K562 (cell line): ENCODE measurements around the gene ABCC11.

Experiments
- JUND ChIP-seq, 2 experiments: IDR thresholded peaks; 2 replicates in 1 of 2; 3 replicates in 1 of 2; pipeline ENCODE4 v1.6.1; 2011; ENCODE audit warnings: borderline replicate concordance in 2 of 2, low read depth in 2 of 2, low read length in 2 of 2, improper control_type of control experiment in 1 of 2, missing biosample characterization in 1 of 2, missing genetic modification characterization in 1 of 2, missing genetic modification reagents in 1 of 2
- MAX ChIP-seq: sonication (generic); formaldehyde crosslinking; IDR thresholded peaks from 2 replicates; pipeline ENCODE4 v1.9.0; 2022; ENCODE audit warnings: mild to moderate bottlenecking, missing genetic modification reagents
- NCOA2 ChIP-seq, 2 experiments: fragments of 450-650 bp; IDR thresholded peaks; 2 replicates each; pipeline ENCODE4 v1.6.1; 2018; ENCODE audit warnings: mild to moderate bottlenecking in 2 of 2, moderate library complexity in 1 of 2; ENCODE audit not compliant: partially characterized antibody in 2 of 2
- USF2 ChIP-seq: sonication (generic); formaldehyde crosslinking; IDR thresholded peaks from 2 replicates; pipeline ENCODE4 v1.5.0; 2020; ENCODE audit warnings: missing genetic modification reagents
- ZNF699 ChIP-seq: fragments of 250-450 bp; sonication (Bioruptor Pico); IDR thresholded peaks from 2 replicates; pipeline ENCODE4 v1.8.0; 2021; ENCODE audit warnings: mild to moderate bottlenecking, moderate library complexity; ENCODE audit not compliant: insufficient replicate concordance

GRCh38 chr16:48244863-48245195 is 2.5 kb downstream of the ABCC11 start:
- TF ChIP-seq JUND (IDR thresholded peaks at IDR 0.05; ENCODE audit: borderline replicate concordance, low read depth, low read length) (no peak), JUND (tag; IDR thresholded peaks at IDR 0.05; ENCODE audit: borderline replicate concordance, low read depth, low read length) (no peak), USF2 (CRISPR knock-in tag) (no peak), ZNF699 (CRISPR knock-in tag) (no peak), NCOA2 (IDR thresholded peaks at IDR 0.05; ENCODE audit: partially characterized antibody in 2 of 2) (no peak), MAX (CRISPR knock-in tag) (no peak)
